ENCODE results near the gene TMCO4. TPM values are rescaled to one million over a fixed set of nuclear protein-coding genes. Genes with fewer than 3 reads are reported as not detected.

TMCO4 gene
- total RNA-seq, 1 donor from 2014 or later = 28.7 TPM

DNA sequence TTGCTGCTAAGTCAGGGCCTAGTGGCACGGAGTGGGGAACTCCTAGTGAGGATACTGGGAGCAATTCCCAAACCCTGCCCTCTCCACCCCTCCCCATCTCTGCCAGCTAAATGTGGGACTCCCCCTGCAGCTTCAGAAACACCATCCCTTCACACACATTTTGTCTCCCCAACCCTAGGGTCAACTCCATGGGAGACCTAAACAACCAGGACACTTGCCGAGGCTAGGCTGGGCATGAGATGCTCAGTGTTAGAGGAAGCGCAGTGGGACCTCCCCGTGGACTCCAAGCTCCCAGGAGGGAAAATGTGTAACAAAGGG, 13.9 kb upstream of the TMCO4 start:
- no peak for TF ChIP-seq POLR2A (IDR thresholded peaks at IDR 0.05)
- TF ChIP-seq POLR2AphosphoS5 (IDR thresholded peaks at IDR 0.05; ENCODE audit: insufficient read depth in 1 of 2, low read depth in 1 of 2) = no peak
- TF ChIP-seq, protein P1, sequence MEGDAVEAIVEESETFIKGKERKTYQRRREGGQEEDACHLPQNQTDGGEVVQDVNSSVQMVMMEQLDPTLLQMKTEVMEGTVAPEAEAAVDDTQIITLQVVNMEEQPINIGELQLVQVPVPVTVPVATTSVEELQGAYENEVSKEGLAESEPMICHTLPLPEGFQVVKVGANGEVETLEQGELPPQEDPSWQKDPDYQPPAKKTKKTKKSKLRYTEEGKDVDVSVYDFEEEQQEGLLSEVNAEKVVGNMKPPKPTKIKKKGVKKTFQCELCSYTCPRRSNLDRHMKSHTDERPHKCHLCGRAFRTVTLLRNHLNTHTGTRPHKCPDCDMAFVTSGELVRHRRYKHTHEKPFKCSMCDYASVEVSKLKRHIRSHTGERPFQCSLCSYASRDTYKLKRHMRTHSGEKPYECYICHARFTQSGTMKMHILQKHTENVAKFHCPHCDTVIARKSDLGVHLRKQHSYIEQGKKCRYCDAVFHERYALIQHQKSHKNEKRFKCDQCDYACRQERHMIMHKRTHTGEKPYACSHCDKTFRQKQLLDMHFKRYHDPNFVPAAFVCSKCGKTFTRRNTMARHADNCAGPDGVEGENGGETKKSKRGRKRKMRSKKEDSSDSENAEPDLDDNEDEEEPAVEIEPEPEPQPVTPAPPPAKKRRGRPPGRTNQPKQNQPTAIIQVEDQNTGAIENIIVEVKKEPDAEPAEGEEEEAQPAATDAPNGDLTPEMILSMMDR (IDR thresholded peaks at IDR 0.05) = no peak
- H3K4me3 ChIP-seq = no peak overlapping the region
- no peaks in the 10 kb centered on the region for H3K9me3 ChIP-seq
- intact Hi-C loops (cut with DNase I) = no loop called here
- no peaks in the 10 kb centered on the region for H3K36me3 ChIP-seq
- H3K4me1 ChIP-seq = no peaks in the 10 kb centered on the region
- no peak overlapping the region for H3K27ac ChIP-seq
- no peak for DNase-seq (ENCODE audit: extremely low spot score in 2 of 2)
- no peaks in the 10 kb centered on the region for H3K27me3 ChIP-seq

DNA sequence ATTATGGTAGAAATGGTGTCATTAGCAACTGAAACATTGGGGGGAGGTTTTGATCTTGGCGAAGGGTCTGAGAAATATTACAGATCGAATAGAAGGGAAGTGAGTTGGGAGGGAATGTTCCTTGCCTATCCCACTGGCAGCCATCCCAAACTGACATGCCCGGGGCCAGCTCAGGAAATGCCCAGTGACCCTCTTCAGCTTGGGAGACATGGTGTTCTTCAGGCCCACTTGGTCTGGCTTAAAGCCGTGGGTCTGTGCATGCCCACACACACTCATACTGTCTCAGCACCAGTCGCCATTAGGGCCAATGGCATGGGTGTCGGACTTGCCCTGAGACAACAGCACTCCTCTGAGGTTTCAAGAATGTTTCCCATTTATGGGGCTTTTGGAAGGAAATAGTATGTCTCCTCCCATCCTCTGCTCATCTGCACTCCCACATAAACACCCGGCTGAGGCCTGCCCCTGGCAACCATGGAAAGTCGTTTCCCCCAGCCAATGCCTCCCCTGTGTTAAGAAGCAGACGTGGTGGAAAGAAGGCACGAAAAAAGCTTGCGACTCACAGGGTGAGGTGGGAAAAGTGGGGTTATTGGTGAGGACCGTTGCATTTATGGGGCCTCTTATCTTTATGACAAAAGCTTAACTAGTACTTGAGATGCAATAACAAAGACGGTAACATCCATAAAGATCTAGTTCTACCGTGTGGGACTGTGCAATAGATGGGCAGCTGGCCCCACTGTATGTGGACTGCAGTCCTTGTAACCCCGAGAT, 13.3 kb upstream of the TMCO4 start:
- TF ChIP-seq POLR2AphosphoS5 (IDR thresholded peaks at IDR 0.05; ENCODE audit: insufficient read depth in 1 of 2, low read depth in 1 of 2) (no peak), POLR2A (IDR thresholded peaks at IDR 0.05) (no peak)
- TF ChIP-seq, protein P1 (IDR thresholded peaks at IDR 0.05) = no peak
- H3K4me3 ChIP-seq = no peak overlapping the region
- DNase-seq (ENCODE audit: extremely low spot score in 2 of 2) = no peak
- H3K27me3 ChIP-seq = no peaks in the 10 kb centered on the region
- H3K9me3 ChIP-seq = no peaks in the 10 kb centered on the region
- no peaks in the 10 kb centered on the region for H3K36me3 ChIP-seq
- intact Hi-C loops (cut with DNase I) = no loop called here
- no peak overlapping the region for H3K27ac ChIP-seq
- H3K4me1 ChIP-seq = no peaks in the 10 kb centered on the region

DNA sequence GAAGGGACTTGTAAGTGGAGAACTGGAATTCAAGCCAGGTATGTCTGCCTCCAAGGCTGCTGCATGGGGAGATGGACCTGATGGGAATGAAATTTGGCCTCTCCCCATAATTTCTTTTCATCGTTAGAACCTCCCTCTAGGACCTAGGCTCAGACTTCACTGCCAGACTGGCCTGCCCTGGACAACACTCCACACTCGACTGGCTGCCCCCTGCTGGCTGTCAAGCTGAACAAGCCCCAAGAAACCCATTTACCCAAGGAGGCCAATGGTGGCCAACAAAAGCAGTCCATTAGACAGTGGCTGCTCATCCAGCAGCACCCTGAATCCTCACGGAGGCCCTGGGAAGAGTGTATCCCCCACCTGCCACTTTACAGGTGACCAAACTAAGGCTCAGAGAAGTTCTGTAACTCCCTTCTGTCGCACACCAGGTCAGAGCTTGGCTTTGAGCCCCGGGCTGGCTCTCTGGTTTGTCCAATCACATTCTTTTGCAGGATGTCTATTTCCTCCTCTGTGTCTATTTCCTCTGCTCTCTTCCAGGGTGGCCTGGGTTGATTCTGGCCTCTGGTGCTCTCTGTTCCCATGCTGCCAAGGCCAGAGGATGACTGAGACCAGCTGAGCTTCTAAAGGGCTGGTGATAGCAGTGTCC, 11.6 kb upstream of the TMCO4 start:
- Histone ChIP-seq H3K27ac (no peak overlapping the region), H3K4me1 (no peaks in the 10 kb centered on the region), H3K27me3 (no peaks in the 10 kb centered on the region), H3K4me3 (no peak overlapping the region), H3K9me3 (no peaks in the 10 kb centered on the region), H3K36me3 (no peaks in the 10 kb centered on the region)
- TF ChIP-seq POLR2AphosphoS5 (IDR thresholded peaks at IDR 0.05; ENCODE audit: insufficient read depth in 1 of 2, low read depth in 1 of 2) (no peak), POLR2A (IDR thresholded peaks at IDR 0.05) (no peak)
- TF ChIP-seq, protein P1 (IDR thresholded peaks at IDR 0.05) = no peak
- intact Hi-C loops (cut with DNase I) = no loop called here
- DNase-seq (ENCODE audit: extremely low spot score in 2 of 2) = no peak

DNA sequence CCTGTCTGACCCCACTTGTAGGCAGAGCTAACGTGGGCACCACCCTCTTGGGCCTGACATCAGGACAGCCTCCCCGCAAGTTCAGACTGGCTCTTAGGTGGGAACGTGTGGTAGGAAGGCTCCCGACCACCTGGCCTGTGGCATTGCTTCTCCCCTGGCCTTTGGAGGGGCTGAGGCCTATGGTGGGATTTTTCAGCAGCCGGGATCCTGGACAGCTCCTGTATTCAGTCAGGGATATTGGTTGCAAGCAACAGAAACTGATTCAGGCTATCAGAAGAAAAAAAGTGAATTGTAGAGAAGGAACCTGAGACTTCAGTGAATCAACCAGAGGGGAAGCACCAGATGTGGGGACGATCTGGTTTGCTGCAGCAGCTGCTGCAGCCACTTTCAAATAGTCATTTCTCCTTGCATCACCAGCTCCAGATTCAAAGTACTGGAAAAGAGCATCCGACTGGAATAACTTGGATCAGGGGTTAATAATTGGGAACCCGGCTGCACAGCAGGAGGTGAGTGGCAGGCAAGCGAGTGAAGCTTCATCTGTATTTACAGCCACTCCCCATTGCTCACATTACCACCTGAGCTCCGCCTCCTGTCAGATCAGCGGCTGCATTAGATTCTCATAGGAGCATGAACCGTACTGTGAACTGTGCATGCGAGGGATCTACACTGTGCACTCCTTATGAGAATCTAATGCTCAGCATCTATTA, 9.5 kb upstream of the TMCO4 start:
- TF ChIP-seq, protein P1 (IDR thresholded peaks at IDR 0.05) = no peak
- TF ChIP-seq POLR2AphosphoS5 (IDR thresholded peaks at IDR 0.05; ENCODE audit: insufficient read depth in 1 of 2, low read depth in 1 of 2) (no peak), POLR2A (IDR thresholded peaks at IDR 0.05) (no peak)
- H3K27ac ChIP-seq = no peak overlapping the region
- no peak for DNase-seq (ENCODE audit: extremely low spot score in 2 of 2)
- no peaks in the 10 kb centered on the region for H3K36me3 ChIP-seq
- H3K9me3 ChIP-seq = no peaks in the 10 kb centered on the region
- H3K4me3 ChIP-seq = no peak overlapping the region
- no peaks in the 10 kb centered on the region for H3K4me1 ChIP-seq
- H3K27me3 ChIP-seq = no peaks in the 10 kb centered on the region
- intact Hi-C loops (cut with DNase I) = no loop called here
